Esophagus squamous epithelium (tissue), 5 donors: Measurements from ENCODE around the gene MRPL27. TPM values are rescaled to one million over a fixed set of nuclear protein-coding genes. Genes with fewer than 3 reads are reported as not detected.

ENCODE experiments used
- DNase-seq: peaks from one replicate; lab custom pipeline; 2025; lab: John Stamatoyannopoulos, UW
- H3K27ac ChIP-seq, 4 donors: fragments of 200-600 bp; sonication (generic); one replicate each; pipeline ENCODE4 v1.5.1; 2016 to 2019; ENCODE audit warnings: mild to moderate bottlenecking in 1 of 4
- H3K27me3 ChIP-seq, 4 donors: fragments of 200-600 bp; sonication (generic); 1 replicate in 3 of 4; 2 replicates in 1 of 4; pipeline versions ENCODE4 v1.5.1 to v1.6.0; 2017 to 2021; ENCODE audit warnings: antibody characterized with exemption in 1 of 4
- H3K36me3 ChIP-seq, 3 donors: fragments of 200-600 bp; sonication (generic); one replicate each; pipeline ENCODE4 v1.5.1; 2016 to 2019
- H3K4me1 ChIP-seq, 3 donors: fragments of 200-600 bp; sonication (generic); one replicate each; pipeline ENCODE4 v1.5.1; 2017 to 2019
- H3K4me3 ChIP-seq, 4 donors: fragments of 200-600 bp; sonication (generic); 1 replicate in 3 of 4; 2 replicates in 1 of 4; pipeline ENCODE4 v1.5.1; 2016 to 2019; ENCODE audit warnings: mild to moderate bottlenecking in 2 of 4, moderate library complexity in 1 of 4
- H3K9me3 ChIP-seq, 3 donors: fragments of 200-600 bp; sonication (generic); one replicate each; pipeline ENCODE4 v1.5.1; 2016 to 2019
- POLR2A ChIP-seq, 4 donors: fragments of 450-650 bp; IDR thresholded peaks; one replicate each; pipeline ENCODE4 v1.6.1; 2017; ENCODE audit warnings: antibody characterized with exemption in 4 of 4, mild to moderate bottlenecking in 4 of 4, moderate library complexity in 3 of 4
- WGBS, 2 donors: methylation state at CpG; one replicate each; pipeline ENCODE4 v1.1.5; 2018; 5-methylcytosine and 5-hydroxymethylcytosine counted together
- intact Hi-C: fragments of 100-400 bp; cut with DNase I; formaldehyde crosslinking; loops from one replicate; pipeline ENCODE4 v1.15.0; 2022
- total RNA-seq, 4 donors: library from RNA; depleted of rRNA; stranded (reverse); fragments of >200 nt; gene quantifications; one replicate each; pipeline ENCODE4 v1.1.0, GENCODE V29; 2016
- TF ChIP-seq, protein P1 (sequence below), 6 experiments: fragments of 450-650 bp in 4 of 6; fragments of 200-600 bp in 2 of 6; sonication (generic) in 2 of 6; IDR thresholded peaks; one replicate each; pipeline ENCODE4 v1.5.1; 2016 to 2019; ENCODE audit warnings: antibody characterized with exemption in 6 of 6, mild to moderate bottlenecking in 4 of 6, moderate library complexity in 4 of 6
- donor health status: DM: yes; HTN: yes; CAD: no.

MRPL27 gene
- total RNA-seq, 4 donors from 2014 or later = 58.0 to 77.7 (median 74.5) TPM

GRCh38 chr17:50358177-50358576, 14.8 kb downstream of the MRPL27 start:
- Histone ChIP-seq H3K9me3 (no peaks in the 10 kb centered on the region), H3K4me3 (no peak overlapping the region), H3K27ac (no peak overlapping the region), H3K4me1 (peaks cover 0 to 14% (median 5%) of the 10 kb centered on the region in 3 donors), H3K36me3 (peaks cover 15 to 84% (median 42%) of the 10 kb centered on the region in 3 donors), H3K27me3 (no peaks in the 10 kb centered on the region)
- intact Hi-C loops = no loop called here
- DNase-seq = no peak
- TF ChIP-seq, protein P1, sequence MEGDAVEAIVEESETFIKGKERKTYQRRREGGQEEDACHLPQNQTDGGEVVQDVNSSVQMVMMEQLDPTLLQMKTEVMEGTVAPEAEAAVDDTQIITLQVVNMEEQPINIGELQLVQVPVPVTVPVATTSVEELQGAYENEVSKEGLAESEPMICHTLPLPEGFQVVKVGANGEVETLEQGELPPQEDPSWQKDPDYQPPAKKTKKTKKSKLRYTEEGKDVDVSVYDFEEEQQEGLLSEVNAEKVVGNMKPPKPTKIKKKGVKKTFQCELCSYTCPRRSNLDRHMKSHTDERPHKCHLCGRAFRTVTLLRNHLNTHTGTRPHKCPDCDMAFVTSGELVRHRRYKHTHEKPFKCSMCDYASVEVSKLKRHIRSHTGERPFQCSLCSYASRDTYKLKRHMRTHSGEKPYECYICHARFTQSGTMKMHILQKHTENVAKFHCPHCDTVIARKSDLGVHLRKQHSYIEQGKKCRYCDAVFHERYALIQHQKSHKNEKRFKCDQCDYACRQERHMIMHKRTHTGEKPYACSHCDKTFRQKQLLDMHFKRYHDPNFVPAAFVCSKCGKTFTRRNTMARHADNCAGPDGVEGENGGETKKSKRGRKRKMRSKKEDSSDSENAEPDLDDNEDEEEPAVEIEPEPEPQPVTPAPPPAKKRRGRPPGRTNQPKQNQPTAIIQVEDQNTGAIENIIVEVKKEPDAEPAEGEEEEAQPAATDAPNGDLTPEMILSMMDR (IDR thresholded peaks at IDR 0.05) = no peak
- TF ChIP-seq POLR2A (IDR thresholded peaks at IDR 0.05) = no peak
- WGBS, 2 donors = 97% methylated on average over 6 of the region's 17 CpGs; no CpG with 5 or more reads in 1 of the 2 donors

- no peaks in the 10 kb centered on the region for H3K27me3 ChIP-seq
- TF ChIP-seq POLR2A (IDR thresholded peaks at IDR 0.05) = no peak
- TF ChIP-seq, protein P1 (IDR thresholded peaks at IDR 0.05) = no peak
- H3K27ac ChIP-seq = no peak overlapping the region
- intact Hi-C loops = no loop called here
- 93 to 100% methylated on average over 3 to 6 of the region's 12 CpGs for WGBS, 2 donors
- no peak overlapping the region for H3K4me3 ChIP-seq
- H3K9me3 ChIP-seq = no peaks in the 10 kb centered on the region
- H3K36me3 ChIP-seq = peaks cover 15 to 96% (median 42%) of the 10 kb centered on the region in 3 donors
- no peak for DNase-seq
- peaks cover 0 to 2% (median 0%) of the 10 kb centered on the region in 3 donors for H3K4me1 ChIP-seq
These were observed 16.0 kb downstream of the MRPL27 start for GRCh38 chr17:50356892-50357510.

DNA sequence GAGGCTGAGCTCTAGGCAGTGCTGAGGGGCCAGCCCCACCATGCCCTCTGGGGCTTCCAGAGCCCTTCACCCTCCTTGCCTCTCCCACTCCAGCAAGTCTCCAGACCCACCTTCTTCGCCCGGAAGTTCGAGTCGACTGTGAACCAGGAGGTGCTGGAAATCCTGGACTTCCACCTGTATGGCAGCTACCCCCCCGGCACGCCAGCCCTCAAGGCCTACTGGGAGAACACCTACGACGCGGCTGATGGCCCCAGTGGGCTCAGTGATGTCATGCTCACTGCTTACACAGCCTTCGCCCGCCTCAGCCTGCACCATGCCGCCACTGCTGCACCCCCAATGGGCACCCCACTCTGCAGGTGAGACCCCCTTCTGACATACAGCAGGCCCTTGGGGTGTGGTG, 16.6 kb downstream of the MRPL27 start:
- H3K4me1 ChIP-seq = no peaks in the 10 kb centered on the region
- H3K9me3 ChIP-seq = no peaks in the 10 kb centered on the region
- H3K27ac ChIP-seq = no peak overlapping the region
- intact Hi-C loops = no loop called here
- peaks cover 15 to 97% (median 42%) of the 10 kb centered on the region in 3 donors for H3K36me3 ChIP-seq
- WGBS, 2 donors = 87% methylated on average over 6 of the region's 12 CpGs; no CpG with 5 or more reads in 1 of the 2 donors
- no peak for DNase-seq
- H3K27me3 ChIP-seq = no peaks in the 10 kb centered on the region
- H3K4me3 ChIP-seq = no peak overlapping the region
- TF ChIP-seq POLR2A (IDR thresholded peaks at IDR 0.05) = no peak
- TF ChIP-seq, protein P1 (IDR thresholded peaks at IDR 0.05) = no peak

- WGBS, 2 donors = 66 to 80% methylated on average over 2 to 6 of the region's 20 CpGs
- TF ChIP-seq POLR2A (IDR thresholded peaks at IDR 0.05) = no peak
- TF ChIP-seq, protein P1 (IDR thresholded peaks at IDR 0.05) = no peak
- Histone ChIP-seq H3K4me3 (no peak overlapping the region), H3K27ac (no peak overlapping the region), H3K36me3 (peaks cover 15 to 91% (median 42%) of the 10 kb centered on the region in 3 donors), H3K9me3 (no peaks in the 10 kb centered on the region), H3K4me1 (no peaks in the 10 kb centered on the region), H3K27me3 (no peaks in the 10 kb centered on the region)
- intact Hi-C loops = no loop called here
- no peak for DNase-seq
These were observed 17.2 kb downstream of the MRPL27 start for GRCh38 chr17:50355701-50356341.

- Histone ChIP-seq H3K9me3 (no peaks in the 10 kb centered on the region), H3K27ac (no peak overlapping the region), H3K4me3 (no peak overlapping the region), H3K4me1 (no peaks in the 10 kb centered on the region), H3K27me3 (no peaks in the 10 kb centered on the region), H3K36me3 (peaks cover 15 to 86% (median 42%) of the 10 kb centered on the region in 3 donors)
- 67% methylated on average over 2 of the region's 4 CpGs; no CpG with 5 or more reads in 1 of the 2 donors for WGBS, 2 donors
- intact Hi-C loops = no loop called here
- no peak for TF ChIP-seq POLR2A (IDR thresholded peaks at IDR 0.05)
- TF ChIP-seq, protein P1 (IDR thresholded peaks at IDR 0.05) = no peak
- DNase-seq = no peak
These were observed 17.7 kb downstream of the MRPL27 start for GRCh38 chr17:50355336-50355700.
